Adipose tissue (tissue), 3 donors: ENCODE data around the gene MAP3K10. TPM values are rescaled to one million over a fixed set of nuclear protein-coding genes. Genes with fewer than 3 reads are reported as not detected.
"Not testable (repeated sequence)": the region's sequence is repeated elsewhere in the genome, so short reads cannot be mapped to it uniquely, and the experiment has no call there.

Experiments used
- H3K27ac ChIP-seq: one replicate; pipeline ENCODE4 v1.5.1; 2013; ENCODE audit warnings: low read depth, low read length
- WGBS, 3 donors: extraction: QIAGEN DNeasy Blood & Tissue Kit; methylation state at CpG; one replicate each; pipeline ENCODE4 v1.1.7; 2013; 5-methylcytosine and 5-hydroxymethylcytosine counted together
- polyA plus RNA-seq, 3 donors: library from polyadenylated mRNA; stranded (reverse); fragments of 200-250 nt; gene quantifications; one replicate each; pipeline ENCODE4 v1.2.3, GENCODE V29; 2013
- donor health status: healthy with polysubstance abuse.
- donor health status: Bipolar disorder and iron deficiency.
- donor health status: healthy.

The MAP3K10 gene
- polyA plus RNA-seq, 3 donors: 4.7 to 13.3 (median 12.2) TPM

DNA sequence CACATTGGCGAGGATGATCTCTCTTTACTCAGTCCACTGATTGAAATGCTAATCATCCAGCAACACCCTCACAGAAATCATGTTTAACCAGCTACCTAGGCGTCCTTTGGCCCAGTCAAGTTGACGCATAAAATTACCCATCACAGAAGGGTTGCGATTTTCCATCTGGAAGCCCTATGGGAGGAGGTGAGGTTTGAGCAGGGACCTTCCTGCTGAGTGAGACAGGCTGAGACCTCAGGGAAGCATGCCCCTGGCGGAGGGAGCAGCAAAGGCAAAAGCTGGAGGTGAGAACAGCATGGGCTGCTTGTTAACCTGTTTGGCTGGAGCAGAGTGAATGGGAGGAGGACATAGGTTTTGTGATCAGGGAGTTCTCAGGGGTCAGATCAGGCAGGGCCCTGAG lies 19.7 kb downstream of the MAP3K10 start:
- H3K27ac ChIP-seq: no peak overlapping the region
- WGBS, 3 donors: 91 to 96% (median 93%) methylated on average over 5 of the region's 5 CpGs

DNA sequence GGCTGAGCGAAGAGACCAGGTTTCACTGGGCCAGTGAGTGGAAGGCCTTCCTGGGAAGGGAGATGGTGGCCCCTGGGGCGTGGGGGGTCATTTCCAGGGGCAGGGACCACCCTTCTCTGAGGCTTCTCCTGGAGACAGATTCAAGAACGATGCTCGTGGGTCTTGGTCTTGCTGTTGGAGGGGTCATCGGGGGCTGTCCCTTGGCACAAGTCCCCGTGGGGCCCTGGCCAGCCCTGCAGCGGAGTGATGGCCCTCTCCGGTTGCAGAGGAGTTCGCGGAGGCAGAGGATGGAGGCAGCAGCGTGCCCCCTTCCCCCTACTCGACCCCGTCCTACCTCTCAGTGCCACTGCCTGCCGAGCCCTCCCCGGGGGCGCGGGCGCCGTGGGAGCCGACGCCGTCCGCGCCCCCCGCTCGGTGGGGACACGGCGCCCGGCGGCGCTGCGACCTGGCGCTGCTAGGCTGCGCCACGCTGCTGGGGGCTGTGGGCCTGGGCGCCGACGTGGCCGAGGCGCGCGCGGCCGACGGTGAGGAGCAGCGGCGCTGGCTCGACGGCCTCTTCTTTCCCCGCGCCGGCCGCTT lies 22.1 kb downstream of the MAP3K10 start:
- 88 to 92% (median 91%) methylated on average over 36 to 53 of the region's 53 CpGs for WGBS, 3 donors
- H3K27ac ChIP-seq: no peak overlapping the region

DNA sequence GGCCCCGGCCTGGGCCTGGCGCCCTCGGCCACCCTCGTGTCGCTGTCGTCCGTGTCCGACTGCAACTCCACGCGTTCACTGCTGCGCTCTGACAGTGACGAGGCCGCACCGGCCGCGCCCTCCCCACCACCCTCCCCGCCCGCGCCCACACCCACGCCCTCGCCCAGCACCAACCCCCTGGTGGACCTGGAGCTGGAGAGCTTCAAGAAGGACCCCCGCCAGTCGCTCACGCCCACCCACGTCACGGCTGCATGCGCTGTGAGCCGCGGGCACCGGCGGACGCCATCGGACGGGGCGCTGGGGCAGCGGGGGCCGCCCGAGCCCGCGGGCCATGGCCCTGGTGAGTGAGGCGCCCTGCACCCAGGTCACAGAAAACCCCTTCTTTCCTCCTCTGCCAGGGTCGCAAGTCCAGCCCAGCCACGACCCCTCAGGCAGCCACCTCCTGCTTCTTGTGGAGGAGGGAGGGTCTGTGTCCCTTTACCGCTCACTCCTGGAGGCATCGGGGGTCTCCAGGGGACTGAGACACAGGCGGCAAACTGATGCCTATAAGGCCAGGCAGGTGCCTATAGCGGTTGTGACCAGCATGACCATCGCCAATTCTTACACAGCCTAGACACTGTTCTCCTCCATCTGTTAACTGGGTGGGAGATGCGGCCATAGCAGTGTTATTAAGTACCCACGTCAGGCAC lies 22.8 kb downstream of the MAP3K10 start:
- WGBS, 3 donors: 89 to 95% (median 93%) methylated on average over 46 to 50 of the region's 50 CpGs

DNA sequence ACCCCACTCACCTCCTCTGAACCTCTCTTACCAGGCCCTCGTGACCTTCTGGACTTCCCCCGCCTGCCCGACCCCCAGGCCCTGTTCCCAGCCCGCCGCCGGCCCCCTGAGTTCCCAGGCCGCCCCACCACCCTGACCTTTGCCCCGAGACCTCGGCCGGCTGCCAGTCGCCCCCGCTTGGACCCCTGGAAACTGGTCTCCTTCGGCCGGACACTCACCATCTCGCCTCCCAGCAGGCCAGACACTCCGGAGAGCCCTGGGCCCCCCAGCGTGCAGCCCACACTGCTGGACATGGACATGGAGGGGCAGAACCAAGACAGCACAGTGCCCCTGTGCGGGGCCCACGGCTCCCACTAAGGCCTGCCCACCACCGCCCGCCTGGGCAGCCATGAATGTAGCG lies 23.7 kb downstream of the MAP3K10 start:
- H3K27ac ChIP-seq: no peak overlapping the region
- WGBS, 3 donors: 83 to 92% (median 90%) methylated on average over 17 to 22 of the region's 22 CpGs

More for the DNA sequence above, 22.8 kb downstream of the MAP3K10 start:
- no peak overlapping the region for H3K27ac ChIP-seq

DNA sequence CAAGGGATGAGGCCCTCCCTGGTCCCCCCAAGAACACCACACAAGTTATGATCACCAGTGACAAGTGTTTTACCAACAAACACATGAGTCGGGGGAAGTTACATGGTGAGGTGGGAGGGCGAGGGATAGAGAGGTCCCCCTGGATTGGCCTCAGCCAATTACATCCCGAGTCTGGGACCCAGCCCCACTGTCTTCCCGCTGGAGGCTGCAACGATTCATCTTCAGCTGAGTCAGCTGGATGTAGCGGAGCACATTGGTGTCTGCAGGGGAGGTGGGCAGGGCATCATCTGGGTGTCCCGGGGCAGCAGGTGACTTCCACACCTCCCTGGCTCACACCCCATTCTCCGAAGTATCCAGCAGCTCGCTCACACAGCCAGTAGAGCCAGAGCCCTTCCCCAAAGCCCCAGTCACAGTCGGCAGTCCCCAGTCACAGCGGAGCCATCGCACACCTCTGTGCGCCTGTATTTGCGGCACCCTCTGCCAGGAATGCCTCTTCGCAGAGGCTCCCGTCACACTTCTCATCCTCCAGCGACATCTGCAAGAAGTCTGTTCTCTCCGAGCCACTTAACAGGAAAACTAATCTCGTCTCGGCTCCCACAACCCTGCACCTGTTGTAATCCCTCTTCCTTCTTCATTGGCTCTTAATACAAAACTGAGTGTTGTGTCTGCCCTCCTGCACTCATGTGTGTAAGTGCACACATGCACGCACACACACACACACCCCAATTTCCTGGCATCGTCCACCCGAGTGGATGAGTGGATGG lies 25.0 kb downstream of the MAP3K10 start:
- H3K27ac ChIP-seq: no peak overlapping the region
- 39 to 48% (median 44%) methylated on average over 23 of the region's 23 CpGs for WGBS, 3 donors

DNA sequence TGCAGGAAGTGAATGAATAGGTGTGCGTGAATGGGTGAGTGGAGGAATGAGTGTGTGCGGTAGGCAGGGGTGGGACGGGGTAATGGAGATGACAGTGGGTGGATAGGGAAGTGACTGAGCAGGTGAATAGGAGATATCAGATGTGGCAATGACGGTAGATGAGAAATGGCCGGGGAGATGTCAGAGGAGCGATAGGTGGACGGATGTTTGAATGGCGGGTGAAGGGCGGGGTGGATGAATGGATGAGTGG lies 25.5 kb downstream of the MAP3K10 start:
- H3K27ac ChIP-seq: no peak overlapping the region
- WGBS, 3 donors: 18 to 35% (median 26%) methylated on average over 9 of the region's 9 CpGs

DNA sequence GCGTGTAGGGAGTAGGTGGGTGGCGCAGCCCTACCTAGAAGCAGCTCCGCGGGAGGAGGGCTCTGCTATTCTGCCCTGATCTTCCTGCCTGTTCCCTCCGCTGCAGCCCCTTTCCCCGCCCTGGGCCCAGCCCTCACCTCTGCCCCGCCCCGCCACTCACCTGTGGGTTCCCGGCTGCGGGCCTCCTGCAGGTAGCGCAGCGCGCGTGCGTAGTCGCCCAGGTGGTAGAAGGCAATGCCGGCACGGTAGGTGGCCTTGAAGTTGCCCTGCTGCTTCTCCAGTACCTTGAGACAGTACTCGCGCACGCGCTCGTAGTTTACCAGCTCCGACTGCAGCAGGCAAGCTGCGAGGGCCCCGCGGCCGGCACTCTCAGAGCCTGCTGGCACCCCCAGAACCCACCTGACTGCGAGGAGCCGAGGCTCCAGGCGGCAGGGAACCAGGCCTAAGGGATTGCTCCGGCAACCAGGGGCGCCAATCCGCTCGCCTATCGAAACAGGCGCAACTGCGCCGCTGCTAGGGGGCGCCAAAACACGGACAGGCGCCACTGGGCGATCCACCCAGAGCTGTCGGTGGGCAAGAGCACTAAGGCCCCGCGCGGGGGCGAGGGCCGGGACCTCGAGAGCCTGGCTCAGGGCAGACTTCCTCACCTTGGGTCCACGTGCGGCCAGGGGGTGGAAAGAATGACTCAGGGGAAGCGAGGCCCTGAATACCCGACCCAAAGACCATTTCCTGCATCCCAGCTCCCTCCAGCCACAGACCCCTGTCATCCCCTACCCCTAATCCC lies 26.0 kb downstream of the MAP3K10 start:
- no peak overlapping the region for H3K27ac ChIP-seq
- 6 to 10% (median 8%) methylated on average over 51 to 54 of the region's 54 CpGs for WGBS, 3 donors

DNA sequence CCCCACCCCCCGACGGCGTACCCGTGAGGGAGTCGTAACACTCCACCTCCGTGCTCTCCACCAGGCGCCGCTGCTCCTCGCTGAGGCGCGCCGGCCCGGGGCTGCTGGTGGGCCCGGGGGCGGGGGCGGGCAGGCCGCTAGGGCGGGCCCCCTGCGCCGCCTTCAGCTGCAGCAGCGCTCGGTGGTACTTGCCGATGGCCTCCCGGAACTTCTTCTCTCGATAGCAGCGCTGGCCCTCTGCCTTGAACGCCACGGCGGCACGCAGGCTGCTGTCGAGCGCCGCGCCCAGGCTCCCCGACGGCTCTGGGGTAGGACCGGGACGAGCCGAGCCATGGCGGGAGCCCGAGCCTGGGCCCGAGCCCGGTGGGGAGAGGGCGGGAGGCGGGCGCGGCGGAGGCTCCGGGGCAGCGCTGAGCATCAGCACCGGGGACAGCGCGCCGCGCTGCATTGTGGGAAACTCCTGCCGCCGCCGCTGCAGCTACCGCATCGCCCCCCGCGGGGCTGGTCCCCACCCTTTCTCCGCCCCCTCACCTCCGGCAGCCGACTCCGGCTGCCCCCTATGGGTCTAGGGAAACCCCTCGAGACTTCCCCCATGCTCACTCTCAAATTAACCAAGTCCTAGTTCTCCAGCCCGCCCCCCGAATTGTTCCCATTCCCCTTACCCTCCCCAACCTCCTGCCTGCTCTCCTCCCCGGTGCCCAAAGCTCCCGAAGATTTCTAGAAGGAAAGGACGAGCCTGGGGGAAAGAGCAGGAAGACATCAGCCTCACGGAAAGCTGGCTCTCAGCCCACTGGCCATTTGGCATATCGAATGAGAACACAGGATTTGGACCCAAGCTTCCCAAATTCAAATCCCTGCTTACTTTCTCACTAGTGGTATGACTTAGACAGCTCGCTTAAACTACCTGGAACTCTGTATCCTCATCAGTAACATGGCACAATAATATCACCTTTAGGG lies 27.0 kb downstream of the MAP3K10 start, which contains the start of gene TTC9B:
Gene TTC9B (minus strand): TSS at position 451 of the 957 bp plus-strand sequence. CDS start 3 bp downstream, at position 448.
- WGBS, 3 donors: 3 to 6% (median 4%) methylated on average over 47 to 75 of the region's 75 CpGs
- no peak within 1 kb of the TSS for H3K27ac ChIP-seq

DNA sequence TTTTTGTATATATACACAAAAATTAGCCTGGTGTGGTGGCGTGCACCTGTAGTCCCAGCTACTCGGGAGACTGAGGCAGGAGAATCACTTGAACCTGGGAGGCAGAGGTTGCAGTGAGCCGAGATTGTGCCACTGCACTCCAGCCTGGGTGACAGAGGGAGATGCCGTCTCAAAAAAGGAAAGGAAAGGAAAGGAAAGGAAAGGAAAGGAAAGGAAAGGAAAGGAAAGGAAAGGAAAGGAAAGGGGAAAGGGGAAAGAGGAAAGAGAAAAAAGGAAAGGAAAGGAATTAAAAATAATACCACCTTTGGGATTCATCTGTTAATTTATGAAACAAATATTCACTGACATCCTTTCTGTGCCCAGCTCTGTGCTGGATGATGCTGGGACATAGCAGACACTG lies 27.8 kb downstream of the MAP3K10 start:
- not testable (repeated sequence) for H3K27ac ChIP-seq
- WGBS, 3 donors: 84 to 88% (median 84%) methylated on average over 4 of the region's 4 CpGs

DNA sequence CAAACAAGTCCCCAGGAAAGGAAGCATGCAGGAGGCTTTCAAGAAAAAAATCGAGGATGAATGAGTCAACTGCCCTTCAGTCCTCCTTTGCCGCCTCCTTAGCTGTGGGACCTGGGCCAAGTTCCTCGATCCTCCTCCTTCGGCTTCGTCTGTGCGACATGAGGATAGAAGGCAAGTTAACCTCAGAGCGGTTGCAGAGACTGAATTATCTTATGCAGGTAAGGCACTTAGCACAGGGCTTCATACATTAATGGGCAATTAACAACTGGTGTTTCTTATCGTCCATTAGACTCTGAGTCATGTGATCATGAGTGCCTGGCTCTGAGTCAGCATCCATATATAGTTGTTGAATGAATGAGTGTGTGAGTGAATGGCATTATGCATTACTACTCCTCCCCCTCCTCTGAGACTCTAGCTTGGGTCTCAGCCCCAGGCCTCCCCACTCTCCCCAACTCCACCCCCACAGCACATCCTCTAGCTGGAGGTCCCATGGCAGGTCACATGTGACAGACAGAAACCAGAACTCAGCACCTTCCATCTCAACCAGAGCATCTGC lies 28.6 kb downstream of the MAP3K10 start:
- 24 to 33% (median 29%) methylated on average over 8 of the region's 8 CpGs for WGBS, 3 donors
- H3K27ac ChIP-seq: no peak overlapping the region

DNA sequence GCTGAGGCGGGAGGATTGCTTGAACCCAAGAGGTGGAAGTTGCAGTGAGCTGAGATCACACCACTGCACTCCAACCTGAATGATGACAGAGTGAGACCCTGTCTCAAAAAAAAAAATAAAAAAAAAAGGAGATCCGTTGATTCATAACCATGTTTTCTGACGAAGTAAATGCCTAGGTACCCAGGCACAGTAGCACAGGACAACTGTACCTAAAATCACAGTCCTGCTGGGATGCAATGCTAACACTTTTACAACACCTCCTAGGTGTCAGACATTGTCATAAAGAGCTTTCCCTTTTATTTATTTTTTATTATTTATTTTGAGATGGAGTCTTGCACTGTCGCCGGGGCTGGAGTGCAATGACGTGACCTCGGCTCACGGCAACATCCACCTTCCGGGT lies 29.4 kb downstream of the MAP3K10 start:
- no peak overlapping the region for H3K27ac ChIP-seq
- WGBS, 3 donors: 72 to 87% (median 86%) methylated on average over 9 of the region's 9 CpGs

DNA sequence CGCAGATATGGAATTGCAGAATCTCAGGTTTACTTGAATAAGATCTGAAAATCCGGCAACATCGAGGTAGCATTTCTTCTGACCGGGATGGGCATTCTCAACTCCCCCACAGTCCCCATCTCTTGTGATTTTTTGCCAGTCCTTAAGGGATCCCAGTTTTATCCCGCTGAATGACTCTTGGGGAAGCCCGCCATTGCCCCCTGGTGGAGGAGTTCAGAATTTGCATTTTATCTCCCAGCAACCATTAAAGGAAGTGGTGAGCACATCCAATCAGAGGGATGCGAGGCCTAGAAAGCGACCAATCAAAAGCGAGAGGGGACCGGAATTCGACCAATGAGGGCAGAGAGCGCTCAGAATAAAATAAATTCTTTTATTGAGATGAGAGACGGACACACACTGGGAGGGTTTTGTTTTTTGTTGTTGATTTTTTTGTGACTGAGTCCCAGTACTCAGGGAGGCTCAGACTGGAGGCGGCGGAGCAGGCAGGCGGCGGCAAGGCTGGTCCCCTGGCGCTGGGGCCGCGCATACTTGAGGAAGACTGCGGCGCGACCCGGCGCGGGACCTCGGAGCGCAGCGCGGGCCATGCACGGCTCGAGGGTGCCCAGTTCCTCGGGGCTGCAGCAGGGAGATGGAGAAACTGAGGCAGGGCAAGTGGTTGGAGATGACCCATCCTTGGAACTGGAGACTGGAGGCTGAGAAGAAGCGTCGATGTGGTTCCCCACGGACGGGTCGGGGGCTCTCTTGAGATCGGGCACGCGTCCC lies 30.8 kb downstream of the MAP3K10 start:
- H3K27ac ChIP-seq: no peak overlapping the region
- 57 to 62% (median 58%) methylated on average over 41 of the region's 41 CpGs for WGBS, 3 donors

DNA sequence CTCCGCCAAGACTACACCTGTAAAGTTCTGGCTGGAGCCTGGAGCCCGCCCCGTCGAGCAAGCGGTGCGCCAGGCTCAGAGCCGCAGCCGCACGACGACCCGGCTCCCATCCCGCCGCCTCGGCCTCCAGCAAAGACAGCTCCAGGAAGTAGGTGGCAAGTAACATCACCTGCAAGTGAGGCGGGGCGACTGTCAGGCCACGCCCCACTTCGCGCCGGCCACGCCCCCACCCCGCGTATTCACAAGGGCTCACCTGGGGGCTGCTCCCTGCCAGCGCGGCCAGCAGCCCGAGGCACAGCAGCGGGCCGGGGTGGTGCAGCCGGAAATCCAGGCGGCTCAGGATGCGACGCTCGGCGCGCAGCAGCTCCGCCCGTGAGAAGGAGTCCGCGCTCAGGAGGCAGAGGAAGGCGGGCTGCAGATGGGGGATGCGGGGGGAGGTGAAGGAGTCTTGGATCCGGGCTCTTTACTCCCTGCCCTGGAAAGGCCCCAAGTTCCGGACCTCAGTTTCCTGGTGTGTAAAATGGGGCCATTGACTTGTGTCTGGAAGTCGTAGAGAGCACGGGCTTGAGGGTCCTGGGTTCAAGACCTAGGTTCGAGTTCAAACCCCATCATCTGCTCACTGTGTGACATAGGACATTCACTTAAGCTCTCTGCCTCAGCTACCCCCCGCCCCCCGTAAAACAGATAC lies 32.1 kb downstream of the MAP3K10 start:
- 21 to 24% (median 23%) methylated on average over 48 of the region's 48 CpGs for whole genome bisulfite sequencing, 3 donors
- H3K27ac ChIP-seq: no peak overlapping the region

DNA sequence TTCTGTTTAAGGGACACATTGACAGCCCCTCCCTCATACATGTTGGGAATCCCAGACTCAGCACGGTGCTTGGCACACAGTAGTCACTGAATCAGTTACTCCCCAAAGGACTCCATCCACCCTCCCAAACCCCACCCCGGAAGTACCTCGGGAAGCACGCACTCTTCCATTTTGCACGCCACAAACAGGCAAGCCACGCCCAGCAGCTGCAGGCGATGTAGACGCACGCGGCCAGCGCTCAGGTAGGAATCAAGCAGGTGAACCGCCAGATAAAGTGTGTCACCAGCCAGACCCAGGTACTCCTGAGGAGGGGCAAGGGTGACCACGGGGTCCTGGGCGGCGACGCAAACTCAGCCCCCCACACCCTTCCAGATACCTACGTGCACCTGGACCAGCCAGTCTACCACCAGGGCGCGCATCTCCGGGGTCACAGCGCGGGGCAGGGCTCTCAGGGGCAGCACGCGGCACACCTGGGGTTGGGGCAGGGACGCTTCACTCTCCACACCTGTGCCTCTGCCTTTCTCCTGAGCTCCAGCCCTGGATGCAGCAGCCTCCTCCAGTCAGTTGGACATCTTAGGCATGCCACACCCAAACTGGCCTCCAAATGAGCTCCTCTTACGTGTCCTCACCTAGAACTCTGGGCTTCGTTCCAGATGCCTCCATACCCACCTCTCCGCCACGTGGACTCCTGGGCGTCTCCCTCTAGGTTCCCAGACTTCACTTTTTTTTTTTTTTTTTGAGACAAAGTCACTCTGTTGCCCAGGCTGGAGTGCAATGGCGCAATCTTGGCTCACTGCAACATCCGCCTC lies 33.3 kb downstream of the MAP3K10 start:
- WGBS, 3 donors: 74 to 83% (median 81%) methylated on average over 32 of the region's 32 CpGs
- no peak overlapping the region for H3K27ac ChIP-seq

DNA sequence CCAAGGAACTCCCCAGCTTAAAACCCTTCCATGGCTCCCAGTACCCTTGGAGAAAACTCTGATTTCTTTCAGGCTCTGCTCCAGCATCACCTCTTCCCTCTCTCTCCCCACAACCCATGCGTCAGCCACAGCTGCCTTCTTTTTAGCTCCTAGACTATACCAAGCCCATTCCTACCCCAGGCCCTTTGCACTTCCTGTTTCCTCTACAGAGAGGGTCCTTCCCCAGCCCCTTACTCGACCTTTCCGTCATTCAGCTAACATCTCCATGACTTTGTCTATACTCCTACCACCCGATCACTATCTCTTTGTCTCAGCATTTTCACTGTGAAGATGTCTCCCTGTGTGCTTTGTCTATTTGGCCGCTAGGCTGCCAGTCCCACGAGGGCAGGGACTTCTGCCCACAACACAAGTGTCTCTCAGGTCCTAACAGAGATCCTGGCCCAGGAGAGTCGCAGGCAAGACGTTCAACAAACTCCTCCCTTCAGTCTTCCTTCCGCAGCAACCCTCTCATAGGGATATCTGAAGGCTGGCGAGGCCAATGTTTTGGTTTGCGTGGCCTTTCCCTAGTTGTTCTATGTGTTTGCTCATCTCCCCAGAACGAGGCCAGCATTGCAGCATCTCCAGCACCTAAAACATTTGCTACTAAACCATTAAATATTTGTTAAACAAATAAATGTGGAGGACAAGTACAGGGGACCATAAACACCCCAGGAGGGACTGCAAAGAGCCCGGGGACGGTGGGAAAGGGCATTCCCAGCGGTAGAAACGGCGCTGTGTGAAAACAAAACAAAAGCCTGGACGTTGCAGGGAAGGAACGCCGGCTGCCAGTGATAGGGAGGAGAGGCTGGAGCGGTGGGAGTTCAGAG lies 34.4 kb downstream of the MAP3K10 start:
- 27 to 28% (median 27%) methylated on average over 21 of the region's 21 CpGs for WGBS, 3 donors
- no peak overlapping the region for H3K27ac ChIP-seq
